DOHH2 (cell line): Measurements from ENCODE around the gene UBE2D3.

Experiments
- H3F3A ChIP-seq: fragments of 200-600 bp; sonication (generic), shearing (Covaris generic); 2 replicates; pipeline ENCODE4 v1.6.0; 2016; ENCODE audit warnings: antibody characterized with exemption, mild to moderate bottlenecking; ENCODE audit not compliant: control insufficient read depth, insufficient read depth
- H3K27ac ChIP-seq: fragments of 200-600 bp; sonication (generic); 2 replicates; pipeline ENCODE4 v1.5.1; 2014; ENCODE audit warnings: low read depth, mild to moderate bottlenecking, low read length, moderate library complexity
- H3K27me3 ChIP-seq: fragments of 200-600 bp; sonication (generic); 2 replicates; pipeline ENCODE4 v1.6.1; 2014; ENCODE audit warnings: mild to moderate bottlenecking, low read length, mixed read lengths; ENCODE audit not compliant: control insufficient read depth
- H3K36me3 ChIP-seq: fragments of 200-600 bp; sonication (generic); 2 replicates; pipeline ENCODE4 v1.6.1; 2014; ENCODE audit warnings: mild to moderate bottlenecking, low read length, moderate library complexity, mixed read lengths; ENCODE audit not compliant: control insufficient read depth
- H3K4me1 ChIP-seq: fragments of 200-600 bp; sonication (generic); 2 replicates; pipeline ENCODE4 v1.6.1; 2014; ENCODE audit warnings: mild to moderate bottlenecking, low read length, mixed read lengths; ENCODE audit not compliant: control insufficient read depth
- H3K4me2 ChIP-seq: fragments of 200-600 bp; sonication (generic); 2 replicates; pipeline ENCODE4 v1.6.0; 2014; ENCODE audit warnings: mild to moderate bottlenecking, low read length, moderate library complexity
- H3K4me3 ChIP-seq: fragments of 200-600 bp; sonication (generic); 2 replicates; pipeline ENCODE4 v1.5.1; 2014; ENCODE audit warnings: mild to moderate bottlenecking, low read length, mixed read lengths
- H3K79me2 ChIP-seq: fragments of 200-600 bp; sonication (generic); 2 replicates; pipeline ENCODE4 v1.6.1; 2014; ENCODE audit warnings: mild to moderate bottlenecking, low read length, mixed read lengths; ENCODE audit not compliant: control insufficient read depth
- H3K9me2 ChIP-seq: fragments of 200-600 bp; sonication (generic); replicated peaks from 2 replicates; pipeline ENCODE4 v1.6.1; 2014; ENCODE audit warnings: mild to moderate bottlenecking, low read length, mixed read lengths; ENCODE audit not compliant: control insufficient read depth
- H3K9me3 ChIP-seq: fragments of 200-600 bp; sonication (generic); 2 replicates; pipeline ENCODE4 v1.6.1; 2014; ENCODE audit warnings: antibody characterized with exemption, low read length, mixed read lengths; ENCODE audit not compliant: control insufficient read depth, insufficient read depth
- H4K20me1 ChIP-seq: fragments of 200-600 bp; sonication (generic); 2 replicates; pipeline ENCODE4 v1.6.0; 2014; ENCODE audit warnings: low read depth, mild to moderate bottlenecking, antibody characterized with exemption, low read length, moderate library complexity; ENCODE audit not compliant: control insufficient read depth, insufficient read depth
- CTCF ChIP-seq: fragments of 200-600 bp; sonication (generic); IDR thresholded peaks from one replicate; pipeline ENCODE4 v1.5.1; 2014; ENCODE audit warnings: antibody characterized with exemption, mild to moderate bottlenecking, low read depth, low read length; ENCODE audit not compliant: poor library complexity, severe bottlenecking
- EZH2phosphoT487 ChIP-seq: fragments of 200-600 bp; sonication (generic); IDR thresholded peaks from 2 replicates; pipeline ENCODE4 v1.6.1; 2017; ENCODE audit warnings: borderline replicate concordance, mild to moderate bottlenecking, antibody characterized with exemption, low read length, moderate library complexity, mixed read lengths

Gene UBE2D3

GRCh38 chr4:102787944-102788343 is 39.4 kb downstream of the UBE2D3 start:
- no peak overlapping the region for H3K27ac ChIP-seq
- no peak for TF ChIP-seq EZH2phosphoT487
- no peak for TF ChIP-seq CTCF

GRCh38 chr4:102787096-102787881 is 40.1 kb downstream of the UBE2D3 start:
- H3F3A ChIP-seq: peaks cover 25% of the 10 kb centered on the region
- H4K20me1 ChIP-seq: no peaks in the 10 kb centered on the region; the same call in 1 of the 2 replicates
- no peak overlapping the region for H3K4me2 ChIP-seq
- H3K9me2 ChIP-seq: no peaks in the 10 kb centered on the region
- H3K79me2 ChIP-seq: no peaks in the 10 kb centered on the region
- no peaks in the 10 kb centered on the region for H3K27me3 ChIP-seq
- H3K4me1 ChIP-seq: peaks cover 3% of the 10 kb centered on the region; the same call in 1 of the 2 replicates
- H3K9me3 ChIP-seq: no peaks in the 10 kb centered on the region
- no peak for TF ChIP-seq EZH2phosphoT487
- TF ChIP-seq CTCF: no peak
- no peaks in the 10 kb centered on the region for H3K36me3 ChIP-seq
- H3K4me3 ChIP-seq: no peak overlapping the region
- no peak overlapping the region for H3K27ac ChIP-seq

More at GRCh38 chr4:102787944-102788343, 39.4 kb downstream of the UBE2D3 start:
- Histone ChIP-seq H3K79me2 (no peaks in the 10 kb centered on the region), H3K4me2 (no peak overlapping the region), H4K20me1 (no peaks in the 10 kb centered on the region; the same call in 1 of the 2 replicates), H3K4me3 (no peak overlapping the region), H3K4me1 (peaks cover 3% of the 10 kb centered on the region; the same call in 1 of the 2 replicates), H3K9me2 (no peaks in the 10 kb centered on the region), H3F3A (peaks cover 32% of the 10 kb centered on the region), H3K9me3 (no peaks in the 10 kb centered on the region), H3K36me3 (no peaks in the 10 kb centered on the region), H3K27me3 (no peaks in the 10 kb centered on the region)

GRCh38 chr4:102786279-102786678 is 41.1 kb downstream of the UBE2D3 start:
- Histone ChIP-seq H3K9me3 (no peaks in the 10 kb centered on the region), H3K27ac (no peak overlapping the region), H4K20me1 (no peaks in the 10 kb centered on the region; the same call in 1 of the 2 replicates), H3K9me2 (no peaks in the 10 kb centered on the region), H3F3A (peaks cover 15% of the 10 kb centered on the region), H3K79me2 (no peaks in the 10 kb centered on the region), H3K4me1 (peaks cover 3% of the 10 kb centered on the region; the same call in 1 of the 2 replicates), H3K36me3 (no peaks in the 10 kb centered on the region), H3K27me3 (peaks cover 6% of the 10 kb centered on the region; the same call in 1 of the 2 replicates), H3K4me2 (no peak overlapping the region), H3K4me3 (no peak overlapping the region)
- no peak for TF ChIP-seq EZH2phosphoT487
- no peak for TF ChIP-seq CTCF
